Esophagus squamous epithelium (tissue), 4 donors: ENCODE measurements around the gene APOC1.

Source experiments
- CTCF ChIP-seq, 6 experiments: fragments of 450-650 bp in 4 of 6; fragments of 200-600 bp in 2 of 6; sonication (generic) in 2 of 6; IDR thresholded peaks; one replicate each; pipeline ENCODE4 v1.5.1; 2016 to 2019; ENCODE audit warnings: antibody characterized with exemption in 6 of 6, mild to moderate bottlenecking in 4 of 6, moderate library complexity in 4 of 6
- POLR2A ChIP-seq, 4 donors: fragments of 450-650 bp; IDR thresholded peaks; one replicate each; pipeline ENCODE4 v1.6.1; 2017; ENCODE audit warnings: antibody characterized with exemption in 4 of 4, mild to moderate bottlenecking in 4 of 4, moderate library complexity in 3 of 4

GRCh38 chr19:44955505-44956439 is 41.4 kb downstream of the APOC1 start:
- TF ChIP-seq CTCF (IDR thresholded peaks at IDR 0.05) (no peak), POLR2A (IDR thresholded peaks at IDR 0.05) (no peak)
